Measurements from ENCODE around the gene GSAP.

GSAP gene

DNA sequence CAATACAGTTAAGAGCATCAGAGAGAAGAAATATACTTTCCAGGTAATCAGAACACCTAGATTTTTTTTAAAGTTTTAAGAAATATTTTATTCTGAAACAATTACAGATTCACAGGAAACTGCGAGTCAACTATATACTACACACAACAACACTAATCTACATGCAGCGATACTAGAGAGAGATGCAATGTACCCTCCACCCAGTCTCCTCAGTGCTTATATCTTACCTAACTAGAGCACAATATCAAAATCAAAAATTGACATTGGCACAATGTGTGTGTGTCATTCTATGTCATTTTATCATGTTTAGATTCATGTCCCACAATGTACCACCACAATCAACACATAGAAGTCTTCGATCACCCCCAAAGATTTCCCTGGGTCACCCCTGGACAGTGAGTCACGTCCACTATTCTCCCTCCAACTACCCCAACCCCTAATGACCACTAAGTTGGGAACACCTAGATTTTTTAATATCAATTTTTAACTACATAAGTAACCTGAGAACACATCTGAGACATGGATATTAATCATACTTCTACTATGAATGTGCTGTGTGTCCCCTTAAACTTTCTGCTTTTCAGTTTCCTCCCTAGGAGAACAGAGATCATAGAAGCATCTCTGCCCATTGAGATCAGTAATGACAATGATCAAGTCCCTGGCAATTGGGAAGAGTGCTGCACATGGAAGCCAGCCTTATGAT is 86.5 kb downstream of the GSAP start:
- no peaks in the 10 kb centered on the region for H3K36me3 ChIP-seq (ENCODE audit: control insufficient read depth, insufficient read depth, low read length)
- no peak overlapping the region for H3K4me3 ChIP-seq (ENCODE audit: extremely low read depth, insufficient read depth, low read length, poor library complexity, severe bottlenecking)
- no peak overlapping the region for H3K27ac ChIP-seq (ENCODE audit: low read depth, low read length, severe bottlenecking)
- WGBS, 2 experiments (ENCODE audit: insufficient coverage in 2 of 2) = 88% methylated on average over 3 of the region's 4 CpGs; no CpG with 5 or more reads in 1 of the 2 experiments
- H3K4me1 ChIP-seq (ENCODE audit: control insufficient read depth, insufficient read depth, low read length, poor library complexity, severe bottlenecking) = no peaks in the 10 kb centered on the region
- no peaks in the 10 kb centered on the region for H3K9me3 ChIP-seq (ENCODE audit: control insufficient read depth, low read length)

DNA sequence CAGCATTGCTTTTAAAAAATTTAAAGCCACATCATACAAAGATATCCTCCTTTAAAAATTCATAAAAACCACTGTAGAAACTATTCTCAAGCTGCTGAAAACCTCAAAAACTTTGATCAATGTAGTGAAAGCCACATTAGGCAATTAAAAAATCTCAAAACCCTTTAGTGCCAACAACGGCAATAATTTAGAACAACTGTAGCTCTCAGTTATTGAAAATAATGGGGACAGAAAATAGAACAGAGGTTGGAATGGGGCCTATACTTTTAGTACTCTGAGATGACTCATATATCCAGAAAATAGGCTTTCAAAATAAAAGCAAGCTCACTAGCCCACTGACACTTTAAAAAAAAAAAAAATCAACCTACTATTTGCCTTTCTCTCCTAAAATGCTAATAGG is 87.5 kb downstream of the GSAP start:
- Histone ChIP-seq H3K4me3 (ENCODE audit: extremely low read depth, insufficient read depth, low read length, poor library complexity, severe bottlenecking) (no peak overlapping the region), H3K27ac (ENCODE audit: low read depth, low read length, severe bottlenecking) (no peak overlapping the region), H3K9me3 (ENCODE audit: control insufficient read depth, low read length) (no peaks in the 10 kb centered on the region), H3K4me1 (ENCODE audit: control insufficient read depth, insufficient read depth, low read length, poor library complexity, severe bottlenecking) (no peaks in the 10 kb centered on the region), H3K36me3 (ENCODE audit: control insufficient read depth, insufficient read depth, low read length) (no peaks in the 10 kb centered on the region)
- no CpG with 5 or more reads among the region's 1 CpG for WGBS, 2 experiments (ENCODE audit: insufficient coverage in 2 of 2)

DNA sequence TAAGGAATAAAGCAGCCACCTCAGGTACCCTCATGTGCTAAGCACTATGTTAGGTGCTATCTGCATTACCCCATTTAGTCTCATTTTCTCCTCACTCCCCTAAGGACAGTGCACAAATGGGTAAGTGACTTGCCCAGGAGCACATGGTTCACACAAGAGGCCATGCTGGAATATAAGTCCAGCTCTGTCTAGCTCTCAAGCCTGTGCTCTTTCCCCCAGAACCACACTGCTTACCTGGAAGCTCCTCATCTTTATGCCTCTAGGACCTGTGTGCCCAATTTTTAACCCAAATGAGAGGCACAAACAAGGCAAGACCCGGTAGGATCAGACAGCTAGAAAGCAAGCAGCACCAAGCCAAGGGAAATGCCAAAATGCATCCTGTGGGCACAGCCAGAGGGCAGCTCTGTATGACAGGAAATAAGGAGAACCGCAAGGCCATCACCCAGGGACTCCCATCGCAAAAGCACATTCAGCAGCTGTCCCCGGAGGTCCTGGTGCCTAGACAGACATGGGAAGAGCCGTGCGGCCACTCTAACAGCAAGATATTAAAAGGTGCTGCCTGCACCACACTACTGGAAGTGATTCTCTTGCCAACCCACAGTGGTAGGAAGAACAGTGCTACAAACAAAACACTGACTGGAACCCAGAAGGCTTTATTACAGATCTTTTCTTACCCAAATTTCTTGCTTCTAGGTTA is 88.1 kb downstream of the GSAP start:
- Histone ChIP-seq H3K27ac (ENCODE audit: low read depth, low read length, severe bottlenecking) (no peak overlapping the region), H3K4me3 (ENCODE audit: extremely low read depth, insufficient read depth, low read length, poor library complexity, severe bottlenecking) (no peak overlapping the region)
- WGBS, 2 experiments (ENCODE audit: insufficient coverage in 2 of 2) = 89 to 94% methylated on average over 5 to 6 of the region's 6 CpGs

GRCh38 chr7:77327067-77327931 is 88.8 kb downstream of the GSAP start:
- Histone ChIP-seq H3K36me3 (ENCODE audit: control insufficient read depth, insufficient read depth, low read length) (no peaks in the 10 kb centered on the region), H3K4me1 (ENCODE audit: control insufficient read depth, insufficient read depth, low read length, poor library complexity, severe bottlenecking) (no peaks in the 10 kb centered on the region), H3K4me3 (ENCODE audit: extremely low read depth, insufficient read depth, low read length, poor library complexity, severe bottlenecking) (no peak overlapping the region), H3K9me3 (ENCODE audit: control insufficient read depth, low read length) (no peaks in the 10 kb centered on the region), H3K27ac (ENCODE audit: low read depth, low read length, severe bottlenecking) (no peak overlapping the region)
- whole genome bisulfite sequencing, 2 experiments (ENCODE audit: insufficient coverage in 2 of 2) = 81 to 89% methylated on average over 11 of the region's 12 CpGs

More for the DNA sequence above, 88.1 kb downstream of the GSAP start:
- Histone ChIP-seq H3K36me3 (ENCODE audit: control insufficient read depth, insufficient read depth, low read length) (no peaks in the 10 kb centered on the region), H3K9me3 (ENCODE audit: control insufficient read depth, low read length) (no peaks in the 10 kb centered on the region), H3K4me1 (ENCODE audit: control insufficient read depth, insufficient read depth, low read length, poor library complexity, severe bottlenecking) (no peaks in the 10 kb centered on the region)

DNA sequence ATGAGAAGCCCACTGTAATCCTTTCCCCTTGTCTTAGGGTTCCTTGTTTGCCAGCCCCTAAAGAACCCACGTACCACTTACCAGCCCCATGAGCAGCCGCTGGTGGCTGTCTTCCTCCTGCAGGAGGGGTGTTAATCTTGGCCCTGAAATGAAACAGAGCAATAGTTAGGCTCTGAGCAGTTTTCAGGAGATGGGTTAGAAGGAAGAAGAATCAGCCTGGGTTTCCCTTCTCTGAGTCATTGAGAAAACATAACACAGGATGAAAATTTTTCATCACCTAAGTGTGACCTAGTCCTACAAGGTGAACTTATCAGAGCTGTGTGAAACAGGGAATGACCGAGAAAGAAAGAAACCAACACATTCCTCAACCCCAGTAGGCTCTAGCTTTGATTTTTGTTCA is 90.0 kb downstream of the GSAP start:
- H3K4me1 ChIP-seq (ENCODE audit: control insufficient read depth, insufficient read depth, low read length, poor library complexity, severe bottlenecking) = no peaks in the 10 kb centered on the region
- no peaks in the 10 kb centered on the region for H3K9me3 ChIP-seq (ENCODE audit: control insufficient read depth, low read length)
- no peak overlapping the region for H3K27ac ChIP-seq (ENCODE audit: low read depth, low read length, severe bottlenecking)
- 83 to 100% methylated on average over 1 of the region's 3 CpGs for whole genome bisulfite sequencing, 2 experiments (ENCODE audit: insufficient coverage in 2 of 2)
- H3K4me3 ChIP-seq (ENCODE audit: extremely low read depth, insufficient read depth, low read length, poor library complexity, severe bottlenecking) = no peak overlapping the region
- H3K36me3 ChIP-seq (ENCODE audit: control insufficient read depth, insufficient read depth, low read length) = no peaks in the 10 kb centered on the region

DNA sequence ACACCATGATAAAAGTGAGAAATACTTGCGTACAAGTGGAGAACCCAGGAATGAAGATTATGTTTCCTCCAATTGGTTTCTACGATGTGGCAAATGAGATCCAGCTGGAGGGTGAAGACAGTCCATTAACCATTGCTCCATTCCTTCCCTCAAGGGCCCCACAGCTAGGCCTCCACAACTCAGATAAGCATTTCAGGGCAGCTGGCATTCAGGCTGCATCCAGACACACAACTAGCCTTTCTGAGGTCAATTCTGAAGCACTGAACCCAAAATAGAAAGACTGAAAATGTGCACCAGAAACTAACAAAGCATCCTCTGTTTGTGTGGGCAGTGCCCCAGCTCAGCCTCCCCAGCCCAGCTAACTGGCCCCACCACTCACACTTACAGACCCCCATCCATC is 94.8 kb downstream of the GSAP start:
- Histone ChIP-seq H3K27ac (ENCODE audit: low read depth, low read length, severe bottlenecking) (no peak overlapping the region), H3K36me3 (ENCODE audit: control insufficient read depth, insufficient read depth, low read length) (no peaks in the 10 kb centered on the region), H3K9me3 (ENCODE audit: control insufficient read depth, low read length) (peaks cover 4% of the 10 kb centered on the region), H3K4me3 (ENCODE audit: extremely low read depth, insufficient read depth, low read length, poor library complexity, severe bottlenecking) (no peak overlapping the region), H3K4me1 (ENCODE audit: control insufficient read depth, insufficient read depth, low read length, poor library complexity, severe bottlenecking) (no peaks in the 10 kb centered on the region)
- 100% methylated on average over 1 of the region's 2 CpGs for WGBS, 2 experiments (ENCODE audit: insufficient coverage in 2 of 2)

DNA sequence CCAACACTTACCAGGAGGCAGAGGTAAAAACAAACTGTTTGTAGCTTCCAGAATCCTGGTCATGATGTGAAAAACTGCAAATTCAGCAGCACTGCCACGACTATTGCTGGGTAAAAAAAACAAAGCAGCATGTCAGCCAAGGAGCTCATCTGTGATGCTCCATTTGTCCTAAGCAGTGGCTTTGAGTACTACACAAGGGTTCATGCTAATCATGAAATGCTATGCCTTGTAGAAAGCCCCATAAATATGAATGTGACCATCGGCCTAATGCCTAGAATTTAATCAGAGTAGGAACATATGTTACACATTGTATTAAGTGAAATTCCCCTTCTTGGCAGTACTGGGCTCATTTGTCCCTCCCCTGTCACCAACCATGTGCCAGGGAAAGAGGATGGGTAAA is 95.4 kb downstream of the GSAP start:
- H3K4me3 ChIP-seq (ENCODE audit: extremely low read depth, insufficient read depth, low read length, poor library complexity, severe bottlenecking) = no peak overlapping the region
- H3K4me1 ChIP-seq (ENCODE audit: control insufficient read depth, insufficient read depth, low read length, poor library complexity, severe bottlenecking) = no peaks in the 10 kb centered on the region
- H3K9me3 ChIP-seq (ENCODE audit: control insufficient read depth, low read length) = peaks cover 4% of the 10 kb centered on the region
- H3K27ac ChIP-seq (ENCODE audit: low read depth, low read length, severe bottlenecking) = no peak overlapping the region
- WGBS, 2 experiments (ENCODE audit: insufficient coverage in 2 of 2) = 85 to 94% methylated on average over 1 to 2 of the region's 2 CpGs
- no peaks in the 10 kb centered on the region for H3K36me3 ChIP-seq (ENCODE audit: control insufficient read depth, insufficient read depth, low read length)

- Histone ChIP-seq H3K4me3 (ENCODE audit: extremely low read depth, insufficient read depth, low read length, poor library complexity, severe bottlenecking) (no peak overlapping the region), H3K4me1 (ENCODE audit: control insufficient read depth, insufficient read depth, low read length, poor library complexity, severe bottlenecking) (no peaks in the 10 kb centered on the region), H3K27ac (ENCODE audit: low read depth, low read length, severe bottlenecking) (no peak overlapping the region), H3K9me3 (ENCODE audit: control insufficient read depth, low read length) (peaks cover 4% of the 10 kb centered on the region), H3K36me3 (ENCODE audit: control insufficient read depth, insufficient read depth, low read length) (no peaks in the 10 kb centered on the region)
- WGBS, 2 experiments (ENCODE audit: insufficient coverage in 2 of 2) = 93 to 100% methylated on average over 2 of the region's 4 CpGs
Measured at GRCh38 chr7:77320137-77320536, 96.0 kb downstream of the GSAP start.

DNA sequence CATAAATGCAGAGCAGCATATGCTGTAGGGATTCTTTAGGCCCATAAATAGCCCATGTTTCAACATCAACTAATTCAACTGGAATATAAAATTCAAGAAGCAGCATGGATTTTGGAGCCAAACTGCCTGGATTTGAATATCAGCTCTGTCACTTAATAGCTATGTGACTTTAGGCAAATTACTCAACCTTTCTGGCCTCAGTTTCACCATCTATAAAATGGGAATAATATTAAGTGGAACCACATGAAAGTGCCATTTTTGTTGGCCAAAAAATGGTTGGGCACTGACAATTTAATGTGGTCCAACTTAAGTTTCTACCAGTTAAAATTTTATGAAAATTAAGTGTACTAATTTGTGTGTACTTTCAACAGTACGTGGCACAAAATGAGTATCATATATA is 98.1 kb downstream of the GSAP start:
- Histone ChIP-seq H3K27ac (ENCODE audit: low read depth, low read length, severe bottlenecking) (no peak overlapping the region), H3K4me1 (ENCODE audit: control insufficient read depth, insufficient read depth, low read length, poor library complexity, severe bottlenecking) (no peaks in the 10 kb centered on the region), H3K36me3 (ENCODE audit: control insufficient read depth, insufficient read depth, low read length) (no peaks in the 10 kb centered on the region), H3K4me3 (ENCODE audit: extremely low read depth, insufficient read depth, low read length, poor library complexity, severe bottlenecking) (no peak overlapping the region), H3K9me3 (ENCODE audit: control insufficient read depth, low read length) (peaks cover 4% of the 10 kb centered on the region)
- no CpG with 5 or more reads among the region's 1 CpG for WGBS, 2 experiments (ENCODE audit: insufficient coverage in 2 of 2)

- Histone ChIP-seq H3K4me3 (ENCODE audit: extremely low read depth, insufficient read depth, low read length, poor library complexity, severe bottlenecking) (no peak overlapping the region), H3K36me3 (ENCODE audit: control insufficient read depth, insufficient read depth, low read length) (no peaks in the 10 kb centered on the region), H3K27ac (ENCODE audit: low read depth, low read length, severe bottlenecking) (no peak overlapping the region), H3K9me3 (ENCODE audit: control insufficient read depth, low read length) (peaks cover 4% of the 10 kb centered on the region), H3K4me1 (ENCODE audit: control insufficient read depth, insufficient read depth, low read length, poor library complexity, severe bottlenecking) (no peaks in the 10 kb centered on the region)
- 80% methylated on average over 1 of the region's 2 CpGs; no CpG with 5 or more reads in 1 of the 2 experiments for WGBS, 2 experiments (ENCODE audit: insufficient coverage in 2 of 2)
Measured at GRCh38 chr7:77316219-77316978, 99.8 kb downstream of the GSAP start.

All from mesodermal cell (in vitro differentiated cells).